Measurements from ENCODE around the gene RASSF7.

- no peak for TF ChIP-seq POLR2A (IDR thresholded peaks at IDR 0.05)
- TF ChIP-seq CTCF (IDR thresholded peaks at IDR 0.05), result no peak
Measured at GRCh38 chr11:576811-577610, 16.2 kb downstream of the RASSF7 start.
